Liver (tissue), 3 donors: ENCODE data around the gene TACC3.

ENCODE experiments used
- CTCF ChIP-seq: fragments of 150-350 bp; IDR thresholded peaks from 2 replicates; pipeline ENCODE4 v1.5.1; 2017; ENCODE audit warnings: improper control_type of control experiment, low read depth, low read length; ENCODE audit not compliant: missing input control
- FOXA1 ChIP-seq: IDR thresholded peaks from 2 replicates; pipeline ENCODE4 v1.6.1; 2016; ENCODE audit warnings: antibody characterized with exemption
- NR2F2 ChIP-seq: IDR thresholded peaks from 2 replicates; pipeline ENCODE4 v1.6.1; 2016; ENCODE audit warnings: antibody characterized with exemption
- donor health status: healthy.
- donor health status: healthy.

GRCh38 chr4:1760521-1761071 is 39.3 kb downstream of the TACC3 start:
- TF ChIP-seq CTCF (no peak), NR2F2 (no peak), FOXA1 (no peak)
